ENCODE results near the gene DIS3L.

DNA sequence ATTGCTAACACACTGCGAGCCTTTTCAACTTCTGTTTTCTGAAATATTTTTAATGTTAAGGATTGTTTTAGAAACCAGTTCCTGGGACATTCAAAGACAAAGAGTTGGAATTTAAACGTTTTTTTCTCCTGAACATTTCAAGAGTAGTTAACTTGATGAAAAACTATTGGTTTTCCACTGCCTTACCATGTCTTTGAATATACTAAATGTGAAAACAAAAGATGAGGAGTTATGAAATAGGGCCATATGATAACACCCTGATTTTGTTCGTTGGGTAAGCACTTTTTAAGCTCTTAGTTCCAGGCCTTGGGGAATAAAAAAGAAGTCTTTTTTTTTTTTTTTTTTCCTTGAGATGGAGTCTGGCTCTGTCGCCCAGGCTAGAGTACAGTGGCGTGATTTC is 2.8 kb downstream of the DIS3L start:
- TF ChIP-seq, protein P1, sequence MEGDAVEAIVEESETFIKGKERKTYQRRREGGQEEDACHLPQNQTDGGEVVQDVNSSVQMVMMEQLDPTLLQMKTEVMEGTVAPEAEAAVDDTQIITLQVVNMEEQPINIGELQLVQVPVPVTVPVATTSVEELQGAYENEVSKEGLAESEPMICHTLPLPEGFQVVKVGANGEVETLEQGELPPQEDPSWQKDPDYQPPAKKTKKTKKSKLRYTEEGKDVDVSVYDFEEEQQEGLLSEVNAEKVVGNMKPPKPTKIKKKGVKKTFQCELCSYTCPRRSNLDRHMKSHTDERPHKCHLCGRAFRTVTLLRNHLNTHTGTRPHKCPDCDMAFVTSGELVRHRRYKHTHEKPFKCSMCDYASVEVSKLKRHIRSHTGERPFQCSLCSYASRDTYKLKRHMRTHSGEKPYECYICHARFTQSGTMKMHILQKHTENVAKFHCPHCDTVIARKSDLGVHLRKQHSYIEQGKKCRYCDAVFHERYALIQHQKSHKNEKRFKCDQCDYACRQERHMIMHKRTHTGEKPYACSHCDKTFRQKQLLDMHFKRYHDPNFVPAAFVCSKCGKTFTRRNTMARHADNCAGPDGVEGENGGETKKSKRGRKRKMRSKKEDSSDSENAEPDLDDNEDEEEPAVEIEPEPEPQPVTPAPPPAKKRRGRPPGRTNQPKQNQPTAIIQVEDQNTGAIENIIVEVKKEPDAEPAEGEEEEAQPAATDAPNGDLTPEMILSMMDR (IDR thresholded peaks at IDR 0.05; ENCODE audit: insufficient read depth, low read depth, low read length), result no peak
- TF ChIP-seq EZH2 (IDR thresholded peaks at IDR 0.05; ENCODE audit: insufficient read depth, low read length), result no peak

Data from astrocyte (in vitro differentiated cells and primary cell).